Gastroesophageal sphincter (tissue), 3 donors: ENCODE measurements around the gene BCR.

Experiments used
- CTCF ChIP-seq, 4 experiments: fragments of 200-600 bp in 2 of 4; fragments of 450-650 bp in 2 of 4; sonication (generic) in 1 of 4; IDR thresholded peaks; one replicate each; pipeline ENCODE4 v1.5.1; 2017 to 2019; ENCODE audit warnings: antibody characterized with exemption in 4 of 4, mild to moderate bottlenecking in 2 of 4, moderate library complexity in 2 of 4
- EP300 ChIP-seq: sonication (generic); formaldehyde crosslinking; IDR thresholded peaks from one replicate; pipeline ENCODE4 v1.6.1; 2017; ENCODE audit warnings: antibody characterized with exemption, mild to moderate bottlenecking
- POLR2A ChIP-seq, 2 donors: fragments of 450-650 bp; IDR thresholded peaks; one replicate each; pipeline ENCODE4 v1.6.1; 2017; ENCODE audit warnings: antibody characterized with exemption in 2 of 2, mild to moderate bottlenecking in 2 of 2, moderate library complexity in 1 of 2
- POLR2AphosphoS5 ChIP-seq: sonication (generic); formaldehyde crosslinking; IDR thresholded peaks from one replicate; pipeline ENCODE4 v1.6.1; 2017; ENCODE audit warnings: antibody characterized with exemption

GRCh38 chr22:23243859-23244689, 63.8 kb downstream of the BCR start:
- TF ChIP-seq CTCF (IDR thresholded peaks at IDR 0.05) (no peak), EP300 (no peak), POLR2AphosphoS5 (no peak), POLR2A (IDR thresholded peaks at IDR 0.05) (no peak)
